RWPE2 (cell line): ENCODE measurements around the gene CXCR6.

ENCODE experiments used
- ATAC-seq: fragments of 200-7000 bp; cut with Tn5 transposase; 3 replicates; pipeline ENCODE4 v1.9.1; 2021; ENCODE audit warnings: low read depth
- DNase-seq: peaks from one replicate; pipeline ENCODE4 v3.0.0-alpha.2; 2020; ENCODE audit warnings: low spot score
- H3K27ac ChIP-seq: fragments of 450-650 bp; 2 replicates; pipeline ENCODE4 v1.5.1; 2017; ENCODE audit warnings: mild to moderate bottlenecking; ENCODE audit not compliant: poor library complexity, severe bottlenecking
- H3K27me3 ChIP-seq: fragments of 250-450 bp; sonication (Bioruptor Pico); 2 replicates; pipeline ENCODE4 v1.5.1; 2021; ENCODE audit warnings: mild to moderate bottlenecking, moderate library complexity; ENCODE audit not compliant: insufficient read depth, poor library complexity, severe bottlenecking
- H3K36me3 ChIP-seq: fragments of 250-450 bp; sonication (Bioruptor Pico); 2 replicates; pipeline ENCODE4 v1.5.1; 2020; ENCODE audit warnings: low read depth, mild to moderate bottlenecking, moderate library complexity
- H3K4me1 ChIP-seq: fragments of 250-450 bp; sonication (Bioruptor Pico); 2 replicates; pipeline ENCODE4 v1.5.1; 2021; ENCODE audit warnings: mild to moderate bottlenecking, moderate library complexity; ENCODE audit not compliant: insufficient read depth, poor library complexity, severe bottlenecking
- H3K4me3 ChIP-seq: fragments of 250-450 bp; sonication (Bioruptor Pico); 2 replicates; pipeline ENCODE4 v1.5.1; 2021; ENCODE audit warnings: mild to moderate bottlenecking, moderate library complexity; ENCODE audit not compliant: severe bottlenecking
- H3K9me3 ChIP-seq: fragments of 250-450 bp; sonication (Bioruptor Pico); 2 replicates; pipeline ENCODE4 v1.5.1; 2021; ENCODE audit warnings: mild to moderate bottlenecking, moderate library complexity; ENCODE audit not compliant: severe bottlenecking
- TF ChIP-seq, protein P1 (sequence below): fragments of 450-650 bp; IDR thresholded peaks from one replicate; pipeline ENCODE4 v1.5.1; 2017; ENCODE audit warnings: mild to moderate bottlenecking, moderate library complexity; ENCODE audit not compliant: poor library complexity, severe bottlenecking

CXCR6 gene

DNA sequence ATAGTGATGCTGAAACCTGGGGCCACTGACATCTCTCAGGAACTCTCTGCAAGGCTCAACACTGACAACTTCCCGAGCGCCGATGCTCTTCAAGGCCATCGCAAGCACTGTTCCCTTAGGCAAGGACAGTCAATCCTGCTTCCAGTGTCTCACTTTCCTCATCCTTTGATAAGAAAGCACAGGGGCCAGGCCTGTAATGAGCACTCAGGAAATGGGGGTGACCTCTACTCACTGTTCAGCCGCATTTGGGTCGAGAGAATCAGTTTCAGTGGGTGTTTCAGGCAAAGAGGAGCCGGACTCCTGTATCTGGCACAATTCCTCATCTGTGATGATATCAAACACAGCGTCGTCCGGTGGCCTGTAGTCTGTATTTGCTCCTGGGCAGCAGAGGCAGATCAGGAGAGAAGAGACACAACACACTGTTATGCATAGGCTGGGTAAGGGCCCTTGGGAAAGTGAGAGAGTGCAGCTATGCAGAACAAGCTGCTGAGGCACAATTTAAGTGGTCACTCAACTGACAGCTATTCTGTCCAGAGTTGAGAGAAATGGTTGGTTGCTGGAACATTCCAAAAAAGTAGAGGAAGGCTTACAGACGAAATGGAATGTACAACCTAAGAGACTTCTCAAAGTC lies 11.9 kb downstream of the CXCR6 start:
- ATAC-seq (no peak), DNase-seq (no peak)
- Histone ChIP-seq H3K36me3 (peaks cover 62% of the 10 kb centered on the region), H3K27ac (no peak overlapping the region), H3K27me3 (no peaks in the 10 kb centered on the region), H3K4me1 (peaks cover 6% of the 10 kb centered on the region), H3K4me3 (no peak overlapping the region), H3K9me3 (no peaks in the 10 kb centered on the region)
- TF ChIP-seq, protein P1, sequence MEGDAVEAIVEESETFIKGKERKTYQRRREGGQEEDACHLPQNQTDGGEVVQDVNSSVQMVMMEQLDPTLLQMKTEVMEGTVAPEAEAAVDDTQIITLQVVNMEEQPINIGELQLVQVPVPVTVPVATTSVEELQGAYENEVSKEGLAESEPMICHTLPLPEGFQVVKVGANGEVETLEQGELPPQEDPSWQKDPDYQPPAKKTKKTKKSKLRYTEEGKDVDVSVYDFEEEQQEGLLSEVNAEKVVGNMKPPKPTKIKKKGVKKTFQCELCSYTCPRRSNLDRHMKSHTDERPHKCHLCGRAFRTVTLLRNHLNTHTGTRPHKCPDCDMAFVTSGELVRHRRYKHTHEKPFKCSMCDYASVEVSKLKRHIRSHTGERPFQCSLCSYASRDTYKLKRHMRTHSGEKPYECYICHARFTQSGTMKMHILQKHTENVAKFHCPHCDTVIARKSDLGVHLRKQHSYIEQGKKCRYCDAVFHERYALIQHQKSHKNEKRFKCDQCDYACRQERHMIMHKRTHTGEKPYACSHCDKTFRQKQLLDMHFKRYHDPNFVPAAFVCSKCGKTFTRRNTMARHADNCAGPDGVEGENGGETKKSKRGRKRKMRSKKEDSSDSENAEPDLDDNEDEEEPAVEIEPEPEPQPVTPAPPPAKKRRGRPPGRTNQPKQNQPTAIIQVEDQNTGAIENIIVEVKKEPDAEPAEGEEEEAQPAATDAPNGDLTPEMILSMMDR: no peak

DNA sequence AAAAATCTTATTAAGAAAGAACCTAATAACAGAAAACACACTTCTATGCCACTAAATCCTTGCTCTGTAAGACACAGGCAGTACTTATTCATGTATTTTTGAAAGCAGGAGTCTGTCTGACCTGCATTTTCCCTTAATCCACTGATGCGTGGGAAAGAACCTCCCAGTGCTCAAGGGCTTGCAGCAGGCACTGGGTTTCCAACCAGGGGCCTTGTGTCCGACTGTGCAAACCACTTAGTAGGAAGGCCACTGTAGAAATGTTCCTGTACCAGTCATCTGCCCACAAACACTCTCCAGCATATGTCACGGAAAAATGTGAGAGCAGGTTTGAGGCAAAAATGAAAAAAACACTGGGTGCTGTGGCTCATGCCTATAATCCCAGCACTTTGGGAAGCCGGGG lies 12.4 kb downstream of the CXCR6 start:
- no peak overlapping the region for H3K27ac ChIP-seq
- TF ChIP-seq, protein P1: no peak
- ATAC-seq: no peak
- no peak overlapping the region for H3K4me3 ChIP-seq
- peaks cover 6% of the 10 kb centered on the region for H3K4me1 ChIP-seq
- H3K9me3 ChIP-seq: no peaks in the 10 kb centered on the region
- H3K36me3 ChIP-seq: peaks cover 66% of the 10 kb centered on the region
- H3K27me3 ChIP-seq: no peaks in the 10 kb centered on the region
- no peak for DNase-seq

DNA sequence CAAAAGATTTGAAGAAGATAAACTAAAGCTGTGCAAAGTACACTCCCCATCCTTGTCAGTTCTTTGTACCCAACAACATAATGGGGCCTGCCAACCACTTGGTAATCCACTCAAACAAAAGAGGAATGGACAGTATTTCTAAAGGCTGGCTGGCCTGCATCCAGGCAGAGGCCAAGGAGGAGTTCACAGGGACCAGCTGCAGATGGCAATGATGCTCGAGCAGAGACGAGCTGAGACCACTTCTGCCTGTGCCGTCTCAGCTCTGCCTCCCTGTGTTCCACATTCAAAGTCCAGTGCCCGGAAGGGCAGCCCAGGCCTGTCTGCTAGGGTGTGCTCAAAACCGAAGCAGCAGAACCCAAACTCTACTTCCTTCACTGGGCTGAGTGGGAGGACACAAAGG lies 14.3 kb downstream of the CXCR6 start:
- H3K36me3 ChIP-seq: peaks cover 73% of the 10 kb centered on the region
- no peak overlapping the region for H3K4me3 ChIP-seq
- no peak overlapping the region for H3K27ac ChIP-seq
- peaks cover 6% of the 10 kb centered on the region for H3K4me1 ChIP-seq
- no peak for DNase-seq
- no peaks in the 10 kb centered on the region for H3K27me3 ChIP-seq
- no peaks in the 10 kb centered on the region for H3K9me3 ChIP-seq
- TF ChIP-seq, protein P1: no peak
- ATAC-seq: no peak

DNA sequence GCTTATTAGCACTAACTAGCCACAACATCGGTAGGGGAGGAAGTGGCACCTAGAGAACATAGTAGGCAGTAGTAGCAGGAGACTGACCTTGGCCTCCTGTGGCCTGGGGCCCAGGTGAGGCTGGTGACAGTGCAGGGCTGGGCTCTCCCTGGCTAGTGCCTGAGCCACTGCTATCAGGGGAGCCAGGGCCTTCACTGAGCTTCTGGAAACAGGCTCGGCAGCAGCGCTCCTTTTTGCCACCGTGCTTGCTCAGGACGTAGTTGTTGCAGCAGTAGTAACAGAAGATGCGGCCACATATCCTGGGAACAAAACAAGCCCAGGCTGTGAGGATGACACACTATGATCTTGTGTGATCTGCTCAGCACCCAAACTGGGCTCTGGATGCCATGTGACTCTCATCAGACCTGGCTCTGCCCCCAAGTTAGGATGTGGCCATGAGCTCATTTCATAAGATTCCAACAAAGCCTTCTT lies 15.1 kb downstream of the CXCR6 start:
- no peak for DNase-seq
- ATAC-seq: no peak
- TF ChIP-seq, protein P1: no peak
- H3K4me3 ChIP-seq: no peak overlapping the region
- peaks cover 72% of the 10 kb centered on the region for H3K36me3 ChIP-seq
- H3K9me3 ChIP-seq: no peaks in the 10 kb centered on the region
- H3K27me3 ChIP-seq: no peaks in the 10 kb centered on the region
- H3K27ac ChIP-seq: no peak overlapping the region
- H3K4me1 ChIP-seq: peaks cover 6% of the 10 kb centered on the region

DNA sequence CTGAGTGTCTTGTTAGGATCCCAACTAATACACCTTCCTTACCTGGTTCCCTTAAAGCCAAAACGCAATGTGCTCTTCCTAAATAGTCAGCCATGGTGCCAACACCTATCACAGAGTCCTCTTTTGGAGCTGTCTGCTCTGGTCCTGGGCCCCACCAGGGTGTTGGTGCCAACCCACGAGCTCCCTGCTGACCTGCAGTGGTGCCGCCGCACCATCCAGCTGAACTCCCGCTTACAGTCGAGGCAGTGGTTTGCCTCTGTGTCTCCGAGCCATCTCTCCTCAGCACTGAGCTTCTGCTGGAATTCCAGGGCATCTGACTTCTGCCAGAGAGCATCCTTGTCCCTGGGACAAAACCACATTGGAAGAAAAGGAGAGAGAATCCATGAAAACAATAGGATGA lies 15.9 kb downstream of the CXCR6 start:
- ATAC-seq (no peak), DNase-seq (no peak)
- TF ChIP-seq, protein P1: no peak
- no peaks in the 10 kb centered on the region for H3K27me3 ChIP-seq
- no peaks in the 10 kb centered on the region for H3K9me3 ChIP-seq
- peaks cover 67% of the 10 kb centered on the region for H3K36me3 ChIP-seq
- no peak overlapping the region for H3K4me3 ChIP-seq
- peaks cover 6% of the 10 kb centered on the region for H3K4me1 ChIP-seq
- no peak overlapping the region for H3K27ac ChIP-seq
